Measurements from ENCODE around the gene FGF22.
A peak's percentile ranks its signal among the peaks of the same experiment; 100 is the strongest.

The FGF22 gene

GRCh38 chr19:629961-630714 lies 9.5 kb upstream of the FGF22 start:
- Histone ChIP-seq H3K4me3 (ENCODE audit: low read length) (no peak overlapping the region), H3K4me2 (ENCODE audit: low read depth, low read length) (no peak overlapping the region), H2AFZ (ENCODE audit: low read length) (no peak overlapping the region), H3K9ac (ENCODE audit: low read length) (no peak overlapping the region), H4K20me1 (ENCODE audit: insufficient read depth, low read length) (no peaks in the 10 kb centered on the region), H3F3A (ENCODE audit: insufficient read depth, low read length) (peaks cover 9% of the 10 kb centered on the region), H3K27me3 (replicated peaks; ENCODE audit: insufficient read depth, low read length) (no peaks in the 10 kb centered on the region), H3K79me2 (ENCODE audit: low read length) (peaks cover 65% of the 10 kb centered on the region), H3K9me2 (replicated peaks; ENCODE audit: insufficient read depth, low read length) (no peaks in the 10 kb centered on the region), H3K9me3 (replicated peaks; ENCODE audit: insufficient read depth, low read length) (no peaks in the 10 kb centered on the region), H3K4me1 (ENCODE audit: low read length) (peaks cover 8% of the 10 kb centered on the region), H3K36me3 (replicated peaks; ENCODE audit: insufficient read depth, low read length) (no peaks in the 10 kb centered on the region), H3K27ac (ENCODE audit: low read length) (no peak overlapping the region)
- no peak for DNase-seq
- TF ChIP-seq CTCF (IDR thresholded peaks at IDR 0.05; ENCODE audit: low read length), result no peak
- TF ChIP-seq EZH2phosphoT487 (IDR thresholded peaks at IDR 0.05; ENCODE audit: low read length), result no peak
- TF ChIP-seq EZH2 (optimal IDR thresholded peaks at IDR 0.05; ENCODE audit: low read depth, low read length), result no peak

- Histone ChIP-seq H3K27ac (ENCODE audit: low read length) (peak overlapping the region; percentile 22; the same call in 1 of the 2 replicates), H2AFZ (ENCODE audit: low read length) (peak overlapping the region; percentile 85), H3K4me2 (ENCODE audit: low read depth, low read length) (peak overlapping the region; percentile 94), H3K9me2 (replicated peaks; ENCODE audit: insufficient read depth, low read length) (no peaks in the 10 kb centered on the region), H3K4me3 (ENCODE audit: low read length) (peak overlapping the region; percentile 82), H3K36me3 (replicated peaks; ENCODE audit: insufficient read depth, low read length) (no peaks in the 10 kb centered on the region), H3K27me3 (replicated peaks; ENCODE audit: insufficient read depth, low read length) (peaks cover 3% of the 10 kb centered on the region; the same call in 1 of the 2 replicates), H3F3A (ENCODE audit: insufficient read depth, low read length) (peaks cover 9% of the 10 kb centered on the region), H3K9ac (ENCODE audit: low read length) (peak overlapping the region; percentile 68; the same call in 1 of the 2 replicates), H4K20me1 (ENCODE audit: insufficient read depth, low read length) (no peaks in the 10 kb centered on the region), H3K9me3 (replicated peaks; ENCODE audit: insufficient read depth, low read length) (no peaks in the 10 kb centered on the region), H3K79me2 (ENCODE audit: low read length) (peaks cover 61% of the 10 kb centered on the region), H3K4me1 (ENCODE audit: low read length) (peaks cover 8% of the 10 kb centered on the region)
- TF ChIP-seq EZH2phosphoT487 (IDR thresholded peaks at IDR 0.05; ENCODE audit: low read length), result no peak
- no peak for TF ChIP-seq CTCF (IDR thresholded peaks at IDR 0.05; ENCODE audit: low read length)
- TF ChIP-seq EZH2 (optimal IDR thresholded peaks at IDR 0.05; ENCODE audit: low read depth, low read length), result no peak
- peak; percentile 67 for DNase-seq
These were observed 7.1 kb upstream of the FGF22 start for GRCh38 chr19:632579-633067.

GRCh38 chr19:633068-633785 lies 6.5 kb upstream of the FGF22 start, which contains the start of gene POLRMT:
POLRMT (minus strand) TSS chr19:633537; CDS start chr19:633512, 25 bp downstream.
- H3K4me1 ChIP-seq (ENCODE audit: low read length), result peaks cover 8% of the 10 kb centered on the region

More at GRCh38 chr19:633068-633785, 6.5 kb upstream of the FGF22 start, which contains the start of gene POLRMT:
- Histone ChIP-seq H2AFZ (ENCODE audit: low read length) (peak within 1 kb of the TSS; percentile 90), H3K9ac (ENCODE audit: low read length) (peak within 1 kb of the TSS; percentile 73), H3K27ac (ENCODE audit: low read length) (peak within 1 kb of the TSS; percentile 61; the same call in 1 of the 2 replicates), H3K79me2 (ENCODE audit: low read length) (peaks cover 55% of the 10 kb centered on the region), H3F3A (ENCODE audit: insufficient read depth, low read length) (peaks cover 9% of the 10 kb centered on the region), H3K27me3 (replicated peaks; ENCODE audit: insufficient read depth, low read length) (peaks cover 6% of the 10 kb centered on the region; the same call in 1 of the 2 replicates), H3K4me2 (ENCODE audit: low read depth, low read length) (peak within 1 kb of the TSS; percentile 95), H3K9me2 (replicated peaks; ENCODE audit: insufficient read depth, low read length) (no peaks in the 10 kb centered on the region), H3K9me3 (replicated peaks; ENCODE audit: insufficient read depth, low read length) (no peaks in the 10 kb centered on the region), H3K4me3 (ENCODE audit: low read length) (peak within 1 kb of the TSS; percentile 82), H3K36me3 (replicated peaks; ENCODE audit: insufficient read depth, low read length) (no peaks in the 10 kb centered on the region), H4K20me1 (ENCODE audit: insufficient read depth, low read length) (no peaks in the 10 kb centered on the region)
- TF ChIP-seq CTCF (IDR thresholded peaks at IDR 0.05; ENCODE audit: low read length), result no peak
- TF ChIP-seq EZH2 (optimal IDR thresholded peaks at IDR 0.05; ENCODE audit: low read depth, low read length), result no peak
- TF ChIP-seq EZH2phosphoT487 (IDR thresholded peaks at IDR 0.05; ENCODE audit: low read length), result no peak
- peak; percentile 100 for DNase-seq

All from MM.1S (cell line).